ENCODE data around the gene MOSPD2. TPM values are rescaled to one million over a fixed set of nuclear protein-coding genes. Genes with fewer than 3 reads are reported as not detected.

Gene MOSPD2
- total and polyA plus RNA-seq, 2 of the 8 experiments (the other 6 are each of a cell fraction or from before 2014, with no cell fraction given), result 4.5 to 12.1 TPM

- TF ChIP-seq SRF (IDR thresholded peaks at IDR 0.05; ENCODE audit: low read depth, low read length) (no peak), SIN3A (conservative IDR thresholded peaks at IDR 0.05 in 1 of 2, IDR thresholded peaks at IDR 0.05 in 1 of 2; ENCODE audit: low read depth in 1 of 2, low read length in 2 of 2) (no peak), SAP30 (IDR thresholded peaks at IDR 0.05; ENCODE audit: insufficient read depth, insufficient replicate concordance, low read length) (no peak), BCL11A (IDR thresholded peaks at IDR 0.05; ENCODE audit: low read depth in 2 of 2, low read length in 2 of 2) (no peak), RXRA (IDR thresholded peaks at IDR 0.05; ENCODE audit: insufficient read depth, low read depth, low read length) (no peak), TEAD4 (IDR thresholded peaks at IDR 0.05; ENCODE audit: low read depth, low read length) (no peak), KDM5A (IDR thresholded peaks at IDR 0.05; ENCODE audit: low read length) (no peak)
Measured at GRCh38 chrX:14865201-14865600, 8.0 kb upstream of the MOSPD2 start (continued).

All from H1 (cell line).